OCI-LY3 (cell line): ENCODE data around the gene ARMC10.

ENCODE experiments used
- H2AFZ ChIP-seq: fragments of 200-600, 300-600 bp; shearing (Covaris generic); 2 replicates; pipeline ENCODE4 v1.6.0; 2014; ENCODE audit warnings: antibody characterized with exemption, low read depth, low read length
- H3K27ac ChIP-seq: fragments of 200-600, 300-600 bp; sonication (generic); 2 replicates; pipeline ENCODE4 v1.5.1; 2014; ENCODE audit warnings: mild to moderate bottlenecking, low read length, moderate library complexity, mixed read lengths
- H3K27me3 ChIP-seq: fragments of 200-600, 300-600 bp; sonication (generic); 2 replicates; pipeline ENCODE4 v1.6.1; 2014; ENCODE audit warnings: low read depth, low read length, mixed read lengths
- H3K36me3 ChIP-seq: fragments of 200-600, 300-600 bp; sonication (generic); replicated peaks from 2 replicates; pipeline ENCODE3; 2014; ENCODE audit warnings: low read depth, low read length, mixed read lengths
- H3K4me1 ChIP-seq: fragments of 300-600, 200-600 bp; sonication (generic); 2 replicates; pipeline ENCODE4 v1.6.1; 2014; ENCODE audit warnings: low read length, mixed read lengths
- H3K4me2 ChIP-seq: fragments of 200-600, 300-600 bp; sonication (generic); 2 replicates; pipeline ENCODE4 v1.6.1; 2014; ENCODE audit warnings: low read length, mixed read lengths
- H3K4me3 ChIP-seq: fragments of 300-600, 200-600 bp; sonication (generic); 2 replicates; pipeline ENCODE4 v1.5.1; 2014; ENCODE audit warnings: antibody characterized with exemption, mild to moderate bottlenecking, low read length, moderate library complexity
- H3K79me2 ChIP-seq: fragments of 300-600, 200-600 bp; shearing (Covaris generic); 2 replicates; pipeline ENCODE4 v1.6.1; 2014; ENCODE audit warnings: mild to moderate bottlenecking, low read length, mixed read lengths
- H3K9ac ChIP-seq: fragments of 300-600, 200-600 bp; shearing (Covaris generic); 2 replicates; pipeline ENCODE4 v1.6.0; 2014; ENCODE audit warnings: mild to moderate bottlenecking, low read length, moderate library complexity
- H3K9me3 ChIP-seq: fragments of 200-600, 300-600 bp; shearing (Covaris generic); 2 replicates; pipeline ENCODE4 v1.6.1; 2014; ENCODE audit warnings: low read length, mixed read lengths; ENCODE audit not compliant: insufficient read depth
- H4K20me1 ChIP-seq: fragments of 200-600, 300-600 bp; sonication (generic); 2 replicates; pipeline ENCODE4 v1.6.1; 2016; ENCODE audit warnings: low read length, mixed read lengths; ENCODE audit not compliant: insufficient read depth
- CTCF ChIP-seq: fragments of 200-600, 300-600 bp; sonication (generic); IDR thresholded peaks from 2 replicates; pipeline ENCODE4 v1.5.1; 2014; ENCODE audit warnings: antibody characterized with exemption, low read length, low read depth
- EZH2phosphoT487 ChIP-seq: fragments of 200-600 bp; shearing (Covaris generic); IDR thresholded peaks from 2 replicates; pipeline ENCODE4 v1.6.1; 2018; ENCODE audit warnings: antibody characterized with exemption, mixed run types, low read depth

ARMC10 gene

GRCh38 chr7:103121641-103122040 is 46.7 kb downstream of the ARMC10 start:
- 0 out of 2 replicates have a peak, but pooled peaks cover 4% of the 10 kb centered on the region for H3K79me2 ChIP-seq

GRCh38 chr7:103123529-103123928 is 48.6 kb downstream of the ARMC10 start:
- Histone ChIP-seq H3K36me3 (peaks cover 58% of the 10 kb centered on the region), H3K4me2 (no peak overlapping the region)

More at GRCh38 chr7:103121641-103122040, 46.7 kb downstream of the ARMC10 start:
- H2AFZ ChIP-seq: no peak overlapping the region
- no peak overlapping the region for H3K9ac ChIP-seq
- no peak overlapping the region for H3K4me2 ChIP-seq
- no peak overlapping the region for H3K27ac ChIP-seq
- no peaks in the 10 kb centered on the region for H3K27me3 ChIP-seq
- H3K4me1 ChIP-seq: no peaks in the 10 kb centered on the region
- H3K9me3 ChIP-seq: no peaks in the 10 kb centered on the region
- TF ChIP-seq EZH2phosphoT487: no peak
- TF ChIP-seq CTCF: no peak
- no peaks in the 10 kb centered on the region for H4K20me1 ChIP-seq
- H3K4me3 ChIP-seq: no peak overlapping the region
- peaks cover 44% of the 10 kb centered on the region for H3K36me3 ChIP-seq

GRCh38 chr7:103124429-103124979 is 49.6 kb downstream of the ARMC10 start:
- Histone ChIP-seq H3K27ac (no peak overlapping the region), H3K4me3 (no peak overlapping the region), H4K20me1 (no peaks in the 10 kb centered on the region), H3K36me3 (peaks cover 54% of the 10 kb centered on the region), H3K27me3 (no peaks in the 10 kb centered on the region), H3K9me3 (no peaks in the 10 kb centered on the region), H3K4me2 (no peak overlapping the region), H2AFZ (no peak overlapping the region), H3K4me1 (no peaks in the 10 kb centered on the region), H3K9ac (no peak overlapping the region), H3K79me2 (0 out of 2 replicates have a peak, but pooled peaks cover 4% of the 10 kb centered on the region)
- no peak for TF ChIP-seq CTCF
- no peak for TF ChIP-seq EZH2phosphoT487

More at GRCh38 chr7:103123529-103123928, 48.6 kb downstream of the ARMC10 start:
- Histone ChIP-seq H3K27me3 (no peaks in the 10 kb centered on the region), H3K9me3 (no peaks in the 10 kb centered on the region), H4K20me1 (no peaks in the 10 kb centered on the region), H3K79me2 (0 out of 2 replicates have a peak, but pooled peaks cover 4% of the 10 kb centered on the region), H3K4me1 (no peaks in the 10 kb centered on the region), H3K27ac (no peak overlapping the region), H3K4me3 (no peak overlapping the region), H3K9ac (no peak overlapping the region), H2AFZ (no peak overlapping the region)
- TF ChIP-seq EZH2phosphoT487: no peak
- no peak for TF ChIP-seq CTCF

GRCh38 chr7:103127006-103127405 is 52.1 kb downstream of the ARMC10 start:
- TF ChIP-seq CTCF (no peak), EZH2phosphoT487 (no peak)
- Histone ChIP-seq H3K4me3 (no peak overlapping the region), H3K36me3 (peaks cover 36% of the 10 kb centered on the region), H3K4me1 (peaks cover 8% of the 10 kb centered on the region), H3K9ac (no peak overlapping the region), H3K27ac (no peak overlapping the region), H2AFZ (no peak overlapping the region), H4K20me1 (no peaks in the 10 kb centered on the region), H3K79me2 (peaks cover 16% of the 10 kb centered on the region), H3K9me3 (no peaks in the 10 kb centered on the region), H3K27me3 (no peaks in the 10 kb centered on the region), H3K4me2 (no peak overlapping the region)
